ENCODE measurements around the gene AZIN2. TPM values are rescaled to one million over a fixed set of nuclear protein-coding genes. Genes with fewer than 3 reads are reported as not detected.

Gene AZIN2
- total RNA-seq, 1 donor from 2014 or later, result 12.4 TPM

DNA sequence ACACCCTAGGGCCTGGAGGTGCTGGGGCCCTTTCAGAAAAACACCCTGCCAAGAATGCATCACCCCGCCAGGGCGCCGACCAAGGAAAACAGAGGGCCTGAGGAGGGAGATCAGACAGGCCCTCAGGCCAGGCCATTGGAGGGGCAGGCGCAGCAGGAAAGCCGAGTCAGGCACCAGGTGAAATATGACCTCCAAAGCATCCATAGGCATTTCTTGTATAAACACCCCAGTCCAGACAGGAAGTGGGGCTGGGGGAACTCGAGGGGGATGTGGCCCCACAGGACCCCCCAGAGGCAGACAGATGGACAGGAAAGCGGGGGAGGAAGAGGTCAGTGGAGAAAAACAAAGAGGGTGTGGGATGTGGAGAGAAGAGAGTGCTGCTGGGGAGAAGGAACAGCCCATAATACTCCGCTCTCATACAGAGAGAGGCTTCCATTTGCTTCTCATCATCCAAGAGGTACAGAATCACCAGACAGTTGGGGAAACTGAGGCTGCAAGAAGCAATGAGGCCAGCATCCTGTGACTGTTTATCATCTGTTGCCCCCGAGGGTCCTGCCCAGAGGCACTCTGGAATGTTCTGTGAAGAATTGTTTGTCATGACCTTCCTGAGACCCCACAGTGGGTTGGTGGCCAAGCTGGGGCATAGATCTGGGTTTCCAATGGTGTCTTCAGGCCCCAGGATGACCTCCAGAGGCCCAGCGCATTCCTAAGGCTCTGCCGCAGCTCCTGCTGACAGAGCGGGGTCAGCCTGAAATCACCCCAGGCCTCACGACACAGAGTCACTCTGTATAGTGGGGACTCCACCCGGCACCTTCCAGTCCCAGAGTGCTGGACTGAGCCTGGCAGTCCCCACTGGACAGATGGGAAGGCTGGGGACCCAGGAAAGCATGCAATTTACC is 82.9 kb downstream of the AZIN2 start:
- intact Hi-C loops (cut with DNase I), result no loop called here
- ATAC-seq, result peak; percentile 9

DNA sequence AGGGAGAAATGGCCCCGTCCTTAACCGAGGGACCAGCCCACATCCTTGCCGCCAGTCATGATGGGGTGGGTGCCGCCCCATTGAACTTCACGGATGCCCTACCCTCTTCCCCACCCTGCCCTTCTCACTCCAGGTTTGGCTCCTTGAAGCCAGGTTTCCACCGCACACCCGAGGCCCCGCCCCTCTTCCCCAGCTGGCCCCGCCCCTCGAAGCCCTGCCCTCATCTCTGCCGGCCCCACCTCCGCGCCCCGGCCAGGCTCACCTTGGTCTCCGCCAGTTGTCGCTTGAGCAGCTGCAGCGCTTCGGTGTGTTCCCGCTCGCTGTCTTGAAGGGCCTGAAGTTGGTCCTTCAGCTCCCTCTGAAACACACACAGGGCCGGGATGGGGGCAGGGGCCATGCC is 84.3 kb downstream of the AZIN2 start:
- ATAC-seq (no peak), DNase-seq (ENCODE audit: low spot score) (no peak)
- intact Hi-C loops (cut with DNase I), result no loop called here

More for the DNA sequence above, 82.9 kb downstream of the AZIN2 start:
- no peak for DNase-seq (ENCODE audit: low spot score)

DNA sequence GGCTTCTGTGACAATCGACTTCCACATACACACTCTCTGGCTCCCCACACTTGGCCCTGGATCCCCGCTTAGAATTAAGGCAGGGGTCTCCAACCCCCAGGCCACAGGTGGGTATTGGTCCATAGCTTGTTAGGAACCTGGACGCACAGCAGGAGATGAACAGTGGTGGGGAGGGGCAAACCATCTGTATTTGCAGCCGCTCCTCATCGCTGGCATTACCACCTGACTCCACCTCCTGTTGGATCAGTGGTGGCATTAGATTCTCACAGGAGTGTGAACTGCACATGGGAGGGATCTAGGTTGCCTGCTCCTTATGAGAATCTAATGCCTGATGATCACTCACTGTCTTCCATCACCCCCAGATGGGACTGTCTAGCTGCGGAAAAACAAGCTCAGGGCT is 84.9 kb downstream of the AZIN2 start:
- intact Hi-C loops (cut with DNase I), result no loop called here
- ATAC-seq, result no peak
- DNase-seq (ENCODE audit: low spot score), result no peak

GRCh38 chr1:33167650-33168447 is 86.9 kb downstream of the AZIN2 start:
- no peak for ATAC-seq
- intact Hi-C loops (cut with DNase I), result no loop called here
- no peak for DNase-seq (ENCODE audit: low spot score)

- ATAC-seq (peak; percentile 37), DNase-seq (ENCODE audit: low spot score) (no peak)
- intact Hi-C loops (cut with DNase I), result no loop called here
Observed at GRCh38 chr1:33168556-33169289, 87.8 kb downstream of the AZIN2 start.

GRCh38 chr1:33169290-33170055 is 88.5 kb downstream of the AZIN2 start:
- intact Hi-C loops (cut with DNase I), result no loop called here
- ATAC-seq (peak; percentile 13), DNase-seq (ENCODE audit: low spot score) (no peak)

Other genes with a start within 250 kb of the AZIN2 start
- gene FNDC5, start 210.2 kb upstream of the AZIN2 start, total RNA-seq, result 1.6 TPM
- 0.27 TPM for gene HPCA, start 194.7 kb upstream of the AZIN2 start, total RNA-seq
- gene TMEM54, start 179.8 kb upstream of the AZIN2 start, total RNA-seq, result 12.3 TPM
- 33.3 TPM for gene RNF19B, start 116.3 kb upstream of the AZIN2 start, total RNA-seq
- 111 TPM for gene AK2, start 44.3 kb upstream of the AZIN2 start, total RNA-seq
- gene TRIM62, start 100.9 kb downstream of the AZIN2 start, total RNA-seq, result 12.7 TPM
- gene ZNF362, start 175.3 kb downstream of the AZIN2 start, total RNA-seq, result 40.0 TPM
- gene A3GALT2, start 239.9 kb downstream of the AZIN2 start, total RNA-seq, result not detected